HepG2 (cell line): Measurements from ENCODE around the gene KLF16. TPM values are rescaled to one million over a fixed set of nuclear protein-coding genes. Genes with fewer than 3 reads are reported as not detected.

Experiments used
- CC2D1A ChIP-seq: sonication (generic); formaldehyde crosslinking; IDR thresholded peaks from 2 replicates; pipeline ENCODE4 v1.8.1; 2023; ENCODE audit warnings: mild to moderate bottlenecking, missing genetic modification reagents
- CHCHD3 ChIP-seq: sonication (generic); formaldehyde crosslinking; IDR thresholded peaks from 2 replicates; pipeline ENCODE4 v1.8.0; 2022; ENCODE audit warnings: mild to moderate bottlenecking, missing genetic modification reagents, moderate library complexity
- ETV6 ChIP-seq: sonication (generic); formaldehyde crosslinking; conservative IDR thresholded peaks from 2 replicates; pipeline ENCODE4 v1.4.0; 2020; ENCODE audit warnings: missing genetic modification reagents
- NFE2L2 ChIP-seq: fragments of 150-350 bp; IDR thresholded peaks from 2 replicates; pipeline ENCODE4 v1.6.1; 2014; ENCODE audit warnings: low read length
- PRMT3 ChIP-seq: sonication (generic); formaldehyde crosslinking; IDR thresholded peaks from 2 replicates; pipeline ENCODE4 v1.8.1; 2022; ENCODE audit warnings: low read depth, mild to moderate bottlenecking, moderate library complexity, missing genetic modification reagents, borderline replicate concordance
- RFX5 ChIP-seq: IDR thresholded peaks from 2 replicates; pipeline ENCODE4 v1.6.1; 2011; ENCODE audit warnings: low read depth, low read length, improper control_type of control experiment
- RXRA ChIP-seq: sonication (generic); formaldehyde crosslinking; IDR thresholded peaks from 2 replicates; pipeline ENCODE4 v1.5.1; 2020; ENCODE audit warnings: missing genetic modification reagents
- TFAP4 ChIP-seq: sonication (generic); IDR thresholded peaks from 2 replicates; pipeline ENCODE4 v1.6.1; 2016; ENCODE audit warnings: low read depth, borderline replicate concordance
- ZBTB33 ChIP-seq: sonication (generic); formaldehyde crosslinking; IDR thresholded peaks from 2 replicates; pipeline ENCODE4 v1.4.0; 2020; ENCODE audit warnings: missing genetic modification reagents
- ZBTB38 ChIP-seq: sonication (generic); formaldehyde crosslinking; IDR thresholded peaks from 2 replicates; pipeline ENCODE4 v1.5.1; 2020; ENCODE audit warnings: mild to moderate bottlenecking, missing genetic modification reagents
- ZBTB42 ChIP-seq: sonication (generic); formaldehyde crosslinking; IDR thresholded peaks from 2 replicates; pipeline ENCODE4 v1.5.0; 2020; ENCODE audit warnings: mild to moderate bottlenecking, missing genetic modification reagents
- ZFAT ChIP-seq: sonication (generic); formaldehyde crosslinking; conservative IDR thresholded peaks from 2 replicates; pipeline ENCODE4 v1.8.1; 2023; ENCODE audit warnings: missing genetic modification reagents, inconsistent platforms
- ZMYM3 ChIP-seq: sonication (generic); formaldehyde crosslinking; IDR thresholded peaks from 2 replicates; pipeline ENCODE4 v1.5.1; 2020; ENCODE audit warnings: mild to moderate bottlenecking, missing genetic modification reagents
- ZNF260 ChIP-seq: sonication (generic); formaldehyde crosslinking; IDR thresholded peaks from 2 replicates; pipeline ENCODE4 v1.4.0; 2020; ENCODE audit warnings: missing genetic modification reagents, low read depth, mild to moderate bottlenecking, borderline replicate concordance
- ZNF737 ChIP-seq: sonication (generic); formaldehyde crosslinking; IDR thresholded peaks from 2 replicates; pipeline ENCODE4 v1.5.0; 2020; ENCODE audit warnings: missing genetic modification reagents, mild to moderate bottlenecking, borderline replicate concordance
- ZSCAN25 ChIP-seq: sonication (generic); formaldehyde crosslinking; IDR thresholded peaks from 2 replicates; pipeline ENCODE4 v1.8.0; 2022; ENCODE audit warnings: mild to moderate bottlenecking, missing genetic modification reagents
- polyA plus RNA-seq, 8 experiments: library from polyadenylated mRNA; depleted of rRNA in 3 of 8; stranded (reverse) in 7 of 8; unstranded in 1 of 8; fragments of >200 nt; fragmentation: Illumina TruSeq in 4 of 8; extraction: Trizol in 4 of 8; gene quantifications; 2 replicates each; pipeline versions ENCODE4 v1.2.1 to v1.2.3, GENCODE V29; 2011 to 2016; ENCODE audit warnings: low read depth in 4 of 8, missing spikeins in 1 of 8, mixed read lengths in 1 of 8; ENCODE audit not compliant: insufficient read depth in 1 of 8
- total RNA-seq, 5 experiments: library from RNA; depleted of rRNA; stranded (reverse); fragments of >200 nt; fragmentation: Illumina TruSeq; extraction: Trizol; gene quantifications; 2 replicates each; pipeline ENCODE4 v1.2.3, GENCODE V29; 2016; ENCODE audit warnings: low read depth in 1 of 5
- TF ChIP-seq, protein P1 (sequence below): IDR thresholded peaks from 2 replicates; pipeline ENCODE4 v1.6.1; 2016; ENCODE audit warnings: mild to moderate bottlenecking
- TF ChIP-seq, protein P2 (sequence below): sonication (generic); formaldehyde crosslinking; IDR thresholded peaks from 2 replicates; pipeline ENCODE4 v1.4.0; 2020; ENCODE audit warnings: mild to moderate bottlenecking, low read depth, missing genetic modification reagents
- TF ChIP-seq, protein P3 (sequence below): sonication (generic); formaldehyde crosslinking; IDR thresholded peaks from 2 replicates; pipeline ENCODE4 v1.5.1; 2020; ENCODE audit warnings: mild to moderate bottlenecking, missing genetic modification reagents, moderate library complexity

KLF16 gene
- total and polyA plus RNA-seq, 2 of the 13 experiments (the other 11 are each of a cell fraction or from before 2014, with no cell fraction given): 3.5 to 6.7 TPM

DNA sequence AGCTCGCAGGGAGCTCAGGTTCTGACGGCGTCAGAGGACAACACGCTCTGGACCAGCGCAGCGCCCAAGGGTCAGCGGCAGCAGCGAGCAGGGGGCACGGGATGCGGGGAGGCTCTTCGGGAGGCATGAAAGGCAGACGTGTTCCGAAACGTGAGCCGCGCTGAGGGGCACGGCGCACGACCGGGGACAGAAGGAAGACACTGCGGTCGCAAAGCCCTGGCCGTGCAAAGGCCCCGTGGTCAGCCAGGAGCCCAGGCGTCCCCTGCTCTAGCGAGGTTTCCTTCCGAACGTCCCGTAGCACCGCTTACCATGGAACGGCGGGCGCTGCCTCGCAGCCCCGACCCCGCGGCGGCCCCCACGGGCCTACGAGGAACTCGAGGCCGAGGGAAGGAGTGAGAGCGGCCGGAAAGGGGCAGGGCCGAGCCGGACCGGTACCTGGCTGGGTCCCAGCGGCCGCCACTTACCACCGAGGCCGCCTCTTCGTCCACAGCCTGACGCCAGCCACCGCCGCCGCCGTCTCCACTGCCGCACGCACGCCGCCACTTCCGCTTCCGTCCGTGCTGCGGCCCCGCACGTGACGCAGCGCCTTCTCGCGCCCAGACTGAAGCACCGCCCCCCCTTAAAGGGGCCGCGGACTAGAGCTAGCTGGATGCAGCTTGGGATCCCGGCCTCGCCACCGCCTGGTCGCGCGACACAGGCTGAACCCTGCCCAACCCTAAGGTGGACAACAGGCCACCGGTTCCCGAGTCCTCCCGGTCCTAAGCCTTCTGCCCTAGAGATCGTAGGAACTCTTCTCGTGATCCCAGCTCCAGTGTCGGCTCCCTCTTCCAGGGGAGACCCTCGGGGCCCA is 12.5 kb upstream of the KLF16 start (continued):
- TF ChIP-seq, protein P1, sequence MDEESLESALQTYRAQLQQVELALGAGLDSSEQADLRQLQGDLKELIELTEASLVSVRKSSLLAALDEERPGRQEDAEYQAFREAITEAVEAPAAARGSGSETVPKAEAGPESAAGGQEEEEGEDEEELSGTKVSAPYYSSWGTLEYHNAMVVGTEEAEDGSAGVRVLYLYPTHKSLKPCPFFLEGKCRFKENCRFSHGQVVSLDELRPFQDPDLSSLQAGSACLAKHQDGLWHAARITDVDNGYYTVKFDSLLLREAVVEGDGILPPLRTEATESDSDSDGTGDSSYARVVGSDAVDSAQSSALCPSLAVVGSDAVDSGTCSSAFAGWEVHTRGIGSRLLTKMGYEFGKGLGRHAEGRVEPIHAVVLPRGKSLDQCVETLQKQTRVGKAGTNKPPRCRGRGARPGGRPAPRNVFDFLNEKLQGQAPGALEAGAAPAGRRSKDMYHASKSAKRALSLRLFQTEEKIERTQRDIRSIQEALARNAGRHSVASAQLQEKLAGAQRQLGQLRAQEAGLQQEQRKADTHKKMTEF: peak; percentile 93
- no peak for TF ChIP-seq NFE2L2
- TF ChIP-seq ETV6 (CRISPR knock-in tag): 0 out of 2 replicates have a peak, but pooled peaks have one; percentile 40
- TF ChIP-seq ZSCAN25: peak; percentile 70; the same call in 1 of the 2 replicates
- peak; percentile 92 for TF ChIP-seq ZBTB38 (CRISPR knock-in tag)
- peak; percentile 75 for TF ChIP-seq RXRA (CRISPR knock-in tag)
- no peak for TF ChIP-seq PRMT3 (CRISPR knock-in tag)
- TF ChIP-seq ZBTB33 (CRISPR knock-in tag): peak; percentile 35; the same call in 1 of the 2 replicates
- TF ChIP-seq, protein P2, sequence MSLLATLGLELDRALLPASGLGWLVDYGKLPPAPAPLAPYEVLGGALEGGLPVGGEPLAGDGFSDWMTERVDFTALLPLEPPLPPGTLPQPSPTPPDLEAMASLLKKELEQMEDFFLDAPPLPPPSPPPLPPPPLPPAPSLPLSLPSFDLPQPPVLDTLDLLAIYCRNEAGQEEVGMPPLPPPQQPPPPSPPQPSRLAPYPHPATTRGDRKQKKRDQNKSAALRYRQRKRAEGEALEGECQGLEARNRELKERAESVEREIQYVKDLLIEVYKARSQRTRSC: 0 out of 2 replicates have a peak, but pooled peaks have one; percentile 28
- TF ChIP-seq, protein P3, sequence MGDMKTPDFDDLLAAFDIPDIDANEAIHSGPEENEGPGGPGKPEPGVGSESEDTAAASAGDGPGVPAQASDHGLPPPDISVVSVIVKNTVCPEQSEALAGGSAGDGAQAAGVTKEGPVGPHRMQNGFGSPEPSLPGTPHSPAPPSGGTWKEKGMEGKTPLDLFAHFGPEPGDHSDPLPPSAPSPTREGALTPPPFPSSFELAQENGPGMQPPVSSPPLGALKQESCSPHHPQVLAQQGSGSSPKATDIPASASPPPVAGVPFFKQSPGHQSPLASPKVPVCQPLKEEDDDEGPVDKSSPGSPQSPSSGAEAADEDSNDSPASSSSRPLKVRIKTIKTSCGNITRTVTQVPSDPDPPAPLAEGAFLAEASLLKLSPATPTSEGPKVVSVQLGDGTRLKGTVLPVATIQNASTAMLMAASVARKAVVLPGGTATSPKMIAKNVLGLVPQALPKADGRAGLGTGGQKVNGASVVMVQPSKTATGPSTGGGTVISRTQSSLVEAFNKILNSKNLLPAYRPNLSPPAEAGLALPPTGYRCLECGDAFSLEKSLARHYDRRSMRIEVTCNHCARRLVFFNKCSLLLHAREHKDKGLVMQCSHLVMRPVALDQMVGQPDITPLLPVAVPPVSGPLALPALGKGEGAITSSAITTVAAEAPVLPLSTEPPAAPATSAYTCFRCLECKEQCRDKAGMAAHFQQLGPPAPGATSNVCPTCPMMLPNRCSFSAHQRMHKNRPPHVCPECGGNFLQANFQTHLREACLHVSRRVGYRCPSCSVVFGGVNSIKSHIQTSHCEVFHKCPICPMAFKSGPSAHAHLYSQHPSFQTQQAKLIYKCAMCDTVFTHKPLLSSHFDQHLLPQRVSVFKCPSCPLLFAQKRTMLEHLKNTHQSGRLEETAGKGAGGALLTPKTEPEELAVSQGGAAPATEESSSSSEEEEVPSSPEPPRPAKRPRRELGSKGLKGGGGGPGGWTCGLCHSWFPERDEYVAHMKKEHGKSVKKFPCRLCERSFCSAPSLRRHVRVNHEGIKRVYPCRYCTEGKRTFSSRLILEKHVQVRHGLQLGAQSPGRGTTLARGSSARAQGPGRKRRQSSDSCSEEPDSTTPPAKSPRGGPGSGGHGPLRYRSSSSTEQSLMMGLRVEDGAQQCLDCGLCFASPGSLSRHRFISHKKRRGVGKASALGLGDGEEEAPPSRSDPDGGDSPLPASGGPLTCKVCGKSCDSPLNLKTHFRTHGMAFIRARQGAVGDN (CRISPR knock-in tag): peak; percentile 96
- no peak for TF ChIP-seq ZFAT (CRISPR knock-in tag)
- TF ChIP-seq CC2D1A: no peak
- TF ChIP-seq TFAP4: no peak
- no peak for TF ChIP-seq ZNF737 (CRISPR knock-in tag)
- no peak for TF ChIP-seq ZNF260 (CRISPR knock-in tag)
- no peak for TF ChIP-seq RFX5
- TF ChIP-seq ZMYM3 (CRISPR knock-in tag): peak; percentile 51
- TF ChIP-seq ZBTB42: peak; percentile 56; the same call in 1 of the 2 replicates
- peak; percentile 97 for TF ChIP-seq CHCHD3 (CRISPR knock-in tag)
